ENCODE measurements around the gene PCNX2. TPM values are rescaled to one million over a fixed set of nuclear protein-coding genes. Genes with fewer than 3 reads are reported as not detected.

Gene PCNX2
- total RNA-seq, 1 experiment from 2014 or later, result 15.3 TPM

GRCh38 chr1:233097546-233097945 lies 198.0 kb downstream of the PCNX2 start:
- no peak overlapping the region for H3K9ac ChIP-seq (ENCODE audit: low read length)

GRCh38 chr1:233094691-233095090 lies 200.8 kb downstream of the PCNX2 start:
- Histone ChIP-seq H3K4me2 (ENCODE audit: low read length) (no peak overlapping the region), H4K20me1 (ENCODE audit: insufficient read depth) (no peaks in the 10 kb centered on the region), H3K4me1 (ENCODE audit: control insufficient read depth in 1 of 2, insufficient read depth in 2 of 2, low read length in 2 of 2) (no peaks in the 10 kb centered on the region), H3K36me3 (ENCODE audit: control insufficient read depth in 1 of 2, insufficient read depth in 2 of 2, low read length in 2 of 2) (no peaks in the 10 kb centered on the region), H3K79me2 (ENCODE audit: insufficient read depth, low read length) (no peaks in the 10 kb centered on the region), H3K9me3 (ENCODE audit: control insufficient read depth in 1 of 2, insufficient read depth in 1 of 2, low read depth in 1 of 2, low read length in 2 of 2) (no peaks in the 10 kb centered on the region), H3K4me3 (replicated peaks in 1 of 2; ENCODE audit: low read depth in 1 of 2, low read length in 2 of 2) (no peak overlapping the region), H3K27me3 (ENCODE audit: insufficient read depth, low read length) (no peaks in the 10 kb centered on the region), H3K9me2 (ENCODE audit: insufficient read depth) (no peaks in the 10 kb centered on the region), H2AFZ (ENCODE audit: low read depth, low read length, poor library complexity, severe bottlenecking) (no peak overlapping the region), H3K9ac (ENCODE audit: low read length) (no peak overlapping the region), H3K27ac (ENCODE audit: low read depth, low read length) (no peak overlapping the region)
- TF ChIP-seq, protein P1, sequence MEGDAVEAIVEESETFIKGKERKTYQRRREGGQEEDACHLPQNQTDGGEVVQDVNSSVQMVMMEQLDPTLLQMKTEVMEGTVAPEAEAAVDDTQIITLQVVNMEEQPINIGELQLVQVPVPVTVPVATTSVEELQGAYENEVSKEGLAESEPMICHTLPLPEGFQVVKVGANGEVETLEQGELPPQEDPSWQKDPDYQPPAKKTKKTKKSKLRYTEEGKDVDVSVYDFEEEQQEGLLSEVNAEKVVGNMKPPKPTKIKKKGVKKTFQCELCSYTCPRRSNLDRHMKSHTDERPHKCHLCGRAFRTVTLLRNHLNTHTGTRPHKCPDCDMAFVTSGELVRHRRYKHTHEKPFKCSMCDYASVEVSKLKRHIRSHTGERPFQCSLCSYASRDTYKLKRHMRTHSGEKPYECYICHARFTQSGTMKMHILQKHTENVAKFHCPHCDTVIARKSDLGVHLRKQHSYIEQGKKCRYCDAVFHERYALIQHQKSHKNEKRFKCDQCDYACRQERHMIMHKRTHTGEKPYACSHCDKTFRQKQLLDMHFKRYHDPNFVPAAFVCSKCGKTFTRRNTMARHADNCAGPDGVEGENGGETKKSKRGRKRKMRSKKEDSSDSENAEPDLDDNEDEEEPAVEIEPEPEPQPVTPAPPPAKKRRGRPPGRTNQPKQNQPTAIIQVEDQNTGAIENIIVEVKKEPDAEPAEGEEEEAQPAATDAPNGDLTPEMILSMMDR (IDR thresholded peaks at IDR 0.05 in 2 of 3, conservative IDR thresholded peaks at IDR 0.05 in 1 of 3; ENCODE audit: borderline replicate concordance in 1 of 3, insufficient read depth in 1 of 3, low read depth in 2 of 3, low read length in 2 of 3), result no peak
- TF ChIP-seq POLR2A (IDR thresholded peaks at IDR 0.05; ENCODE audit: borderline replicate concordance, extremely low read depth, insufficient read depth, insufficient read length), result no peak
- DNase-seq (ENCODE audit: low read depth, low spot score), result no peak
- POLR2A ChIA-PET, result no interaction called here
- no peak for ATAC-seq
- intact Hi-C loops (cut with micrococcal nuclease), result no loop called here
- RAD21 ChIA-PET (ENCODE audit: low non-redundant PET in 1 of 2, low total read pairs in 2 of 2, uncharacterized antibody in 2 of 2, unreplicated experiment in 2 of 2), result no interaction called here
- CTCF ChIA-PET, result no interaction called here
- no TSS peak for BruUV-seq (replicated peaks)

More at GRCh38 chr1:233097546-233097945, 198.0 kb downstream of the PCNX2 start:
- TF ChIP-seq TCF7L2 (IDR thresholded peaks at IDR 0.05; ENCODE audit: borderline replicate concordance, extremely low read depth, insufficient read depth, insufficient read length), result no peak
- TF ChIP-seq EZH2 (IDR thresholded peaks at IDR 0.05), result no peak
- no peak for TF ChIP-seq ELF1 (IDR thresholded peaks at IDR 0.05; ENCODE audit: borderline replicate concordance, low read depth)
- POLR2A ChIA-PET, result no interaction called here
- no peak overlapping the region for H2AFZ ChIP-seq (ENCODE audit: low read depth, low read length, poor library complexity, severe bottlenecking)
- no peak overlapping the region for H3K27ac ChIP-seq (ENCODE audit: low read depth, low read length)
- no peaks in the 10 kb centered on the region for H3K4me1 ChIP-seq (ENCODE audit: control insufficient read depth in 1 of 2, insufficient read depth in 2 of 2, low read length in 2 of 2)
- H3K4me3 ChIP-seq (replicated peaks in 1 of 2; ENCODE audit: low read depth in 1 of 2, low read length in 2 of 2), result no peak overlapping the region
- DNase-seq (ENCODE audit: low read depth, low spot score), result no peak
- no peaks in the 10 kb centered on the region for H3K79me2 ChIP-seq (ENCODE audit: insufficient read depth, low read length)
- RAD21 ChIA-PET (ENCODE audit: low non-redundant PET in 1 of 2, low total read pairs in 2 of 2, uncharacterized antibody in 2 of 2, unreplicated experiment in 2 of 2), result no interaction called here
- H3K36me3 ChIP-seq (ENCODE audit: control insufficient read depth in 1 of 2, insufficient read depth in 2 of 2, low read length in 2 of 2), result no peaks in the 10 kb centered on the region
- CTCF ChIA-PET, result no interaction called here
- intact Hi-C loops (cut with micrococcal nuclease), result no loop called here
- no peaks in the 10 kb centered on the region for H3K9me2 ChIP-seq (ENCODE audit: insufficient read depth)
- BruUV-seq (replicated peaks), result no TSS peak
- H3K27me3 ChIP-seq (ENCODE audit: insufficient read depth, low read length), result no peaks in the 10 kb centered on the region
- no peak overlapping the region for H3K4me2 ChIP-seq (ENCODE audit: low read length)
- H3K9me3 ChIP-seq (ENCODE audit: control insufficient read depth in 1 of 2, insufficient read depth in 1 of 2, low read depth in 1 of 2, low read length in 2 of 2), result no peaks in the 10 kb centered on the region
- ATAC-seq, result no peak
- no peaks in the 10 kb centered on the region for H4K20me1 ChIP-seq (ENCODE audit: insufficient read depth)

Measured in HCT116 (cell line).